ENCODE measurements around the gene TMOD3. TPM values are rescaled to one million over a fixed set of nuclear protein-coding genes. Genes with fewer than 3 reads are reported as not detected.
A peak's percentile ranks its signal among the peaks of the same experiment; 100 is the strongest.

Gene TMOD3
- total and polyA plus RNA-seq, 7 donors, result 1.8 to 22.6 (median 7.4) TPM

- Histone ChIP-seq H3K4me1 (no peaks in the 10 kb centered on the region), H3K27me3 (ENCODE audit: insufficient read depth in 3 of 3, low read length in 2 of 3) (no peaks in the 10 kb centered on the region), H3K36me3 (ENCODE audit: insufficient read depth in 1 of 2, low read depth in 1 of 2) (no peaks in the 10 kb centered on the region), H3K27ac (no peak overlapping the region), H3K4me3 (no peak overlapping the region), H3K9me3 (peaks cover 7% of the 10 kb centered on the region)
- no peak for DNase-seq
- intact Hi-C loops (cut with DNase I), result no loop called here
- no peak for ATAC-seq
- TF ChIP-seq, protein P1, sequence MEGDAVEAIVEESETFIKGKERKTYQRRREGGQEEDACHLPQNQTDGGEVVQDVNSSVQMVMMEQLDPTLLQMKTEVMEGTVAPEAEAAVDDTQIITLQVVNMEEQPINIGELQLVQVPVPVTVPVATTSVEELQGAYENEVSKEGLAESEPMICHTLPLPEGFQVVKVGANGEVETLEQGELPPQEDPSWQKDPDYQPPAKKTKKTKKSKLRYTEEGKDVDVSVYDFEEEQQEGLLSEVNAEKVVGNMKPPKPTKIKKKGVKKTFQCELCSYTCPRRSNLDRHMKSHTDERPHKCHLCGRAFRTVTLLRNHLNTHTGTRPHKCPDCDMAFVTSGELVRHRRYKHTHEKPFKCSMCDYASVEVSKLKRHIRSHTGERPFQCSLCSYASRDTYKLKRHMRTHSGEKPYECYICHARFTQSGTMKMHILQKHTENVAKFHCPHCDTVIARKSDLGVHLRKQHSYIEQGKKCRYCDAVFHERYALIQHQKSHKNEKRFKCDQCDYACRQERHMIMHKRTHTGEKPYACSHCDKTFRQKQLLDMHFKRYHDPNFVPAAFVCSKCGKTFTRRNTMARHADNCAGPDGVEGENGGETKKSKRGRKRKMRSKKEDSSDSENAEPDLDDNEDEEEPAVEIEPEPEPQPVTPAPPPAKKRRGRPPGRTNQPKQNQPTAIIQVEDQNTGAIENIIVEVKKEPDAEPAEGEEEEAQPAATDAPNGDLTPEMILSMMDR (IDR thresholded peaks at IDR 0.05), result no peak
Observed at GRCh38 chr15:51816611-51817010, 12.8 kb upstream of the TMOD3 start.

DNA sequence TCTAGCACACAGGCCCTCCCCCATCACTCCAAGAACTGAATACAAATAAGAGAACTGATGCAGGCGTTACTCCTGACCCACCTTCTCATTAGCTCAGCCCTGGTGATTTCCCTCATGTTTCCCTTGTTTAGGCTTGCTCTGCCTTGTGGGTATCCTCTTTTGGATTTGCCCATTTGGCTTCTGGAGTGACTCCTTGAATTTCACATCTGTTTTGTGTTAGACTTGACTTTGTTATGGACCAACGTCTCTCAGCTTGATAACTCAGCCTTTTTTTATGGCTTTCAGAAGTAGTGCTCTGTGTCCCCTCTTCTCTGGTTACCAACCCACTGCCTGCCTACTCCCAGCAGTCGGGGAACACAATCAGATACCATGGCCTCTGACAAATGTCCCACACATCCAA, 11.3 kb upstream of the TMOD3 start:
- 53 to 63% (median 53%) methylated on average over 3 of the region's 3 CpGs for WGBS, 3 donors
- DNase-seq (no peak), ATAC-seq (no peak)
- Histone ChIP-seq H3K36me3 (ENCODE audit: insufficient read depth in 1 of 2, low read depth in 1 of 2) (no peaks in the 10 kb centered on the region), H3K27me3 (ENCODE audit: insufficient read depth in 3 of 3, low read length in 2 of 3) (no peaks in the 10 kb centered on the region), H3K4me1 (no peaks in the 10 kb centered on the region), H3K27ac (no peak overlapping the region), H3K4me3 (no peak overlapping the region), H3K9me3 (peaks cover 9% of the 10 kb centered on the region)
- intact Hi-C loops (cut with DNase I), result no loop called here
- TF ChIP-seq, protein P1 (IDR thresholded peaks at IDR 0.05), result no peak

DNA sequence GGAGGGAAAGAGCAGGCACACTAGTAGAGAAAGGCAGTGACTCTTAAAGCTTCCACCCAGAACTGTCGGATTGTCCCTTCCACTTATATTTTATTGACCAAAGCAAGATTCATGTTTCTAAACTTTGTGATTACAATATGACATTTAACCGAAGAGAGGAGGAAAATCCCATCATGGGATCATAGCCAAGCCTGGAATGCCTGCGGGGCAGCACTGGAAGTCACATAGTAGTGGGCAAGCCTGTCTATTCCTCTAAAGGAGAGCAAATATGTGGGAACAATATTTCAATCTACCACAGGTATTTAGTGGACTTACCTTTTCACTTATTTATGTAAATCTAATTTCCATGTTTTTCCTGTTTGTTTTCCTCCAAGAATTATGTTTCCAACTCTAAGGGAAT, 3.8 kb upstream of the TMOD3 start:
- Histone ChIP-seq H3K4me3 (no peak overlapping the region), H3K9me3 (peaks cover 9% of the 10 kb centered on the region), H3K36me3 (ENCODE audit: insufficient read depth in 1 of 2, low read depth in 1 of 2) (no peaks in the 10 kb centered on the region), H3K4me1 (peaks cover 5% of the 10 kb centered on the region), H3K27me3 (ENCODE audit: insufficient read depth in 3 of 3, low read length in 2 of 3) (no peaks in the 10 kb centered on the region), H3K27ac (no peak overlapping the region)
- intact Hi-C loops (cut with DNase I), result no loop called here
- ATAC-seq (no peak), DNase-seq (no peak)
- 49 to 56% (median 55%) methylated on average over 3 of the region's 3 CpGs for WGBS, 3 donors
- TF ChIP-seq, protein P1 (IDR thresholded peaks at IDR 0.05), result no peak

DNA sequence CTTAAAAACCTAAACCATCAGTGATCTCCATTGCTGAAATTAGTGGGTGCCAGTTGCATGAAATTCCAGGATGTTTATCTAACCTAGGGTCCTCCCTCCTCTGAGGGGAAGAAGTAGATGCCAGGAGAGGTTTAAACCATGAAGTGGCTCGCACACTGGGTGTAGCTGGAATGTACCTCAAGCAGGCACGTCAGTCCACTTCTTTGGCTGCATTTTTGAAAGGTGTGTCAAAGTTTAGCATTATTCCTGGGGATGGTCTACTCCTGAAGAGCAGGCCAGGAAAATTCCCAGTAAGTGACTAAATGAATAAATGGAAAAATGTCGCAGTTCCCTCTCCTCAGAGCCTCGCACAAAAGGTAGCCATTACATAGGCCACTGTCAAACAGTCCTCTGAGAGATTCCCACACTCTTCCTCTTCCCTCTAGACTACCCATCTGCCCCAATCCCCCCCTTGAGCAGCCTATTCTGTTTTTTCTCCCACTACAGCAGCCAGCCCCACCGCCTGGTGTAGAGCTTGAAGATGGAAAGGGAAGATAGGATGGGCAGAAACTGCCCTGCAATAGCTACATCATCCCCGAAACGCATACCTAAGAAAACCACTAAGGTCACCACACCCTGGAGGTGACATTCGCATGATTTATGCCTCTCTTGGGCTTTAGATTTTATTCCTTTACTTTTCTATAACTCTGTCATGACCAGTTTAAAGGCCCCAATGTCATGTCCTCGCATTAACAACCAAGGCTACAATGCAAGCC, 655 bp upstream of the TMOD3 start:
- H3K27me3 ChIP-seq (ENCODE audit: insufficient read depth in 3 of 3, low read length in 2 of 3), result no peaks in the 10 kb centered on the region
- 86 to 87% (median 87%) methylated on average over 9 of the region's 9 CpGs for WGBS, 3 donors
- ATAC-seq (no peak), DNase-seq (no peak)
- TF ChIP-seq, protein P1 (IDR thresholded peaks at IDR 0.05), result no peak
- H3K36me3 ChIP-seq (ENCODE audit: insufficient read depth in 1 of 2, low read depth in 1 of 2), result no peaks in the 10 kb centered on the region
- H3K4me1 ChIP-seq, result peaks cover 32% of the 10 kb centered on the region
- H3K27ac ChIP-seq, result peak overlapping the region; percentile 86
- peak overlapping the region; percentile 98 for H3K4me3 ChIP-seq
- intact Hi-C loops (cut with DNase I), result no loop called here
- H3K9me3 ChIP-seq, result no peaks in the 10 kb centered on the region
